ENCODE measurements around the gene WFIKKN2. TPM values are rescaled to one million over a fixed set of nuclear protein-coding genes. Genes with fewer than 3 reads are reported as not detected.
A peak's percentile ranks its signal among the peaks of the same experiment; 100 is the strongest.

Gene WFIKKN2
- total RNA-seq, 1 donor: under 0.01 TPM

- no peak overlapping the region for H3K4me3 ChIP-seq (ENCODE audit: low read depth, low read length)
- TF ChIP-seq CTCF (IDR thresholded peaks at IDR 0.05; ENCODE audit: insufficient read depth, low read length): no peak
- DNase-seq (ENCODE audit: low read depth): no peak
Measured at GRCh38 chr17:50832864-50833381, 2.5 kb upstream of the WFIKKN2 start.

GRCh38 chr17:50833510-50834428 is 1.6 kb upstream of the WFIKKN2 start:
- H3K4me3 ChIP-seq (ENCODE audit: low read depth, low read length): no peak overlapping the region
- no peak for TF ChIP-seq CTCF (IDR thresholded peaks at IDR 0.05; ENCODE audit: insufficient read depth, low read length)
- DNase-seq (ENCODE audit: low read depth): no peak

GRCh38 chr17:50834429-50835300 is 721 bp upstream of the WFIKKN2 start:
- TF ChIP-seq CTCF (IDR thresholded peaks at IDR 0.05; ENCODE audit: insufficient read depth, low read length): no peak
- DNase-seq (ENCODE audit: low read depth): peak; percentile 48
- H3K4me3 ChIP-seq (ENCODE audit: low read depth, low read length): no peak overlapping the region

GRCh38 chr17:50836826-50837225 is 1.4 kb downstream of the WFIKKN2 start:
- DNase-seq (ENCODE audit: low read depth): no peak
- no peak overlapping the region for H3K4me3 ChIP-seq (ENCODE audit: low read depth, low read length)
- no peak for TF ChIP-seq CTCF (IDR thresholded peaks at IDR 0.05; ENCODE audit: insufficient read depth, low read length)

- DNase-seq (ENCODE audit: low read depth): no peak
- H3K4me3 ChIP-seq (ENCODE audit: low read depth, low read length): no peak overlapping the region
- TF ChIP-seq CTCF (IDR thresholded peaks at IDR 0.05; ENCODE audit: insufficient read depth, low read length): no peak
Measured at GRCh38 chr17:50837286-50837979, 2.0 kb downstream of the WFIKKN2 start.

All from fibroblast of the aortic adventitia (primary cell).